NCI-H1930 (cell line): ENCODE measurements around the gene CD180.

Experiments
- DNase-seq, 2 experiments: peaks; one replicate each; lab custom pipeline; 2025; lab: John Stamatoyannopoulos, UW

The CD180 gene

GRCh38 chr5:67211926-67212325, 15.3 kb upstream of the CD180 start:
- no peak for DNase-seq

- peak; percentile 6 to 19 for DNase-seq
Measured at GRCh38 chr5:67209141-67209771, 12.7 kb upstream of the CD180 start.

GRCh38 chr5:67208403-67208802, 11.8 kb upstream of the CD180 start:
- no peak for DNase-seq

GRCh38 chr5:67206929-67207328, 10.3 kb upstream of the CD180 start:
- no peak for DNase-seq

GRCh38 chr5:67206461-67206860, 9.9 kb upstream of the CD180 start:
- DNase-seq: no peak

GRCh38 chr5:67205981-67206380, 9.4 kb upstream of the CD180 start:
- no peak for DNase-seq

GRCh38 chr5:67204821-67205220, 8.2 kb upstream of the CD180 start:
- no peak for DNase-seq

- DNase-seq: no peak
Measured at GRCh38 chr5:67203701-67204074, 7.1 kb upstream of the CD180 start.

- DNase-seq: no peak
Measured at GRCh38 chr5:67202828-67203227, 6.2 kb upstream of the CD180 start.

GRCh38 chr5:67201897-67202549, 5.4 kb upstream of the CD180 start:
- no peak for DNase-seq

- DNase-seq: no peak
Measured at GRCh38 chr5:67200809-67201562, 4.4 kb upstream of the CD180 start.

- no peak for DNase-seq
Measured at GRCh38 chr5:67199859-67200258, 3.3 kb upstream of the CD180 start.

GRCh38 chr5:67198917-67199316, 2.3 kb upstream of the CD180 start:
- no peak for DNase-seq

- no peak for DNase-seq
Measured at GRCh38 chr5:67197536-67197935, 937 bp upstream of the CD180 start.

GRCh38 chr5:67195406-67196275, 958 bp downstream of the CD180 start:
- no peak for DNase-seq

- no peak for DNase-seq
Measured at GRCh38 chr5:67194166-67194565, 2.4 kb downstream of the CD180 start.

GRCh38 chr5:67193439-67193807, 3.2 kb downstream of the CD180 start:
- DNase-seq: no peak

GRCh38 chr5:67192719-67193438, 3.7 kb downstream of the CD180 start:
- DNase-seq: no peak

- DNase-seq: no peak
Measured at GRCh38 chr5:67190861-67191260, 5.7 kb downstream of the CD180 start.

- DNase-seq: no peak
Measured at GRCh38 chr5:67190410-67190809, 6.2 kb downstream of the CD180 start.

GRCh38 chr5:67189931-67190330, 6.7 kb downstream of the CD180 start:
- DNase-seq: no peak

GRCh38 chr5:67189079-67189354, 7.6 kb downstream of the CD180 start:
- no peak for DNase-seq
